SK-N-SH (cell line): ENCODE results near the gene BRINP2. TPM values are rescaled to one million over a fixed set of nuclear protein-coding genes. Genes with fewer than 3 reads are reported as not detected.

Experiments used
- CTCF ChIA-PET: fragments of 300-600, 350-600 bp; formaldehyde crosslinking; extraction: SDS; loops from one replicate; lab custom pipeline; 2021; lab: Yijun Ruan, JAX
- POLR2A ChIA-PET: fragments of 350-600 bp; sonication (Branson Sonifier 250); formaldehyde crosslinking; extraction: SDS; loops from one replicate; lab custom pipeline; 2020; ENCODE audit warnings: antibody characterized with exemption, inconsistent platforms; lab: Yijun Ruan, JAX
- DNase-seq: peaks from one replicate; pipeline ENCODE4 v3.0.0; 2012
- H2AFZ ChIP-seq: fragments of 200-600 bp; sonication (generic); 2 replicates; pipeline ENCODE4 v1.8.1; 2016; ENCODE audit warnings: antibody characterized with exemption, mild to moderate bottlenecking, low read depth
- H3F3A ChIP-seq: fragments of 200-600 bp; sonication (generic); replicated peaks from 2 replicates; pipeline ENCODE3; 2016; ENCODE audit warnings: antibody characterized with exemption, mild to moderate bottlenecking; ENCODE audit not compliant: insufficient read depth
- H3K27ac ChIP-seq, 2 experiments: fragments of 200-500 bp in 1 of 2; fragments of 200-600 bp in 1 of 2; sonication (Bioruptor generic) in 1 of 2; sonication (generic), shearing (Covaris generic) in 1 of 2; 2 replicates each; pipeline versions ENCODE4 v1.5.1 to v1.6.1; 2014 to 2016; ENCODE audit warnings: low read depth in 2 of 2, inconsistent platforms in 1 of 2, low read length in 1 of 2, mild to moderate bottlenecking in 1 of 2, mixed read lengths in 1 of 2
- H3K27me3 ChIP-seq: fragments of 200-600 bp; sonication (generic), shearing (Covaris generic); 2 replicates; pipeline ENCODE4 v1.6.1; 2016; ENCODE audit warnings: mixed run types; ENCODE audit not compliant: insufficient read depth
- H3K36me3 ChIP-seq, 2 experiments: fragments of 200-500 bp in 1 of 2; fragments of 200-600 bp in 1 of 2; sonication (Bioruptor generic) in 1 of 2; sonication (generic) in 1 of 2; replicated peaks in 1 of 2; 2 replicates each; pipeline versions ENCODE3 to v1.5.1; 2014 to 2016; ENCODE audit warnings: low read length in 1 of 2, mild to moderate bottlenecking in 1 of 2; ENCODE audit not compliant: insufficient read depth in 2 of 2, control insufficient read depth in 1 of 2
- H3K4me1 ChIP-seq, 2 experiments: fragments of 200-500 bp in 1 of 2; fragments of 200-600 bp in 1 of 2; sonication (Bioruptor generic) in 1 of 2; sonication (generic), shearing (Covaris generic) in 1 of 2; 2 replicates each; pipeline versions ENCODE4 v1.5.1 to v1.6.1; 2014 to 2016; ENCODE audit warnings: low read depth in 1 of 2, low read length in 1 of 2, mixed run types in 1 of 2; ENCODE audit not compliant: insufficient read depth in 2 of 2, control insufficient read depth in 1 of 2
- H3K4me2 ChIP-seq: fragments of 200-600 bp; sonication (generic), shearing (Covaris generic); 2 replicates; pipeline ENCODE4 v1.6.1; 2017; ENCODE audit warnings: mixed run types
- H3K4me3 ChIP-seq, 2 experiments: fragments of 200-500 bp in 1 of 2; fragments of 200-600 bp in 1 of 2; sonication (Bioruptor generic) in 1 of 2; sonication (generic), shearing (Covaris generic) in 1 of 2; 2 replicates each; pipeline versions ENCODE4 v1.5.1 to v1.8.1; 2014 to 2016; ENCODE audit warnings: low read depth in 2 of 2, inconsistent platforms in 1 of 2, low read length in 1 of 2, mild to moderate bottlenecking in 1 of 2, mixed read lengths in 1 of 2, moderate library complexity in 1 of 2
- H3K79me2 ChIP-seq: fragments of 200-600 bp; sonication (generic); 2 replicates; pipeline ENCODE4 v1.8.1; 2017; ENCODE audit warnings: mild to moderate bottlenecking; ENCODE audit not compliant: insufficient read depth
- H3K9ac ChIP-seq: fragments of 200-600 bp; sonication (generic); 2 replicates; pipeline ENCODE4 v1.6.1; 2017; ENCODE audit warnings: mixed run types
- H3K9me2 ChIP-seq: fragments of 200-600 bp; sonication (generic); 2 replicates; pipeline ENCODE4 v1.6.1; 2017; ENCODE audit warnings: mixed run types
- H3K9me3 ChIP-seq: fragments of 200-600 bp; sonication (generic); 2 replicates; pipeline ENCODE4 v1.6.1; 2017; ENCODE audit warnings: mixed run types, mild to moderate bottlenecking, moderate library complexity
- H4K20me1 ChIP-seq: fragments of 200-600 bp; sonication (generic); 2 replicates; pipeline ENCODE4 v1.6.1; 2017; ENCODE audit warnings: mild to moderate bottlenecking, mixed run types; ENCODE audit not compliant: insufficient read depth
- CHD2 ChIP-seq: fragments of 150-350 bp; IDR thresholded peaks from 2 replicates; pipeline ENCODE4 v1.6.1; 2018; ENCODE audit warnings: low read length; ENCODE audit not compliant: partially characterized antibody
- FOSL2 ChIP-seq: IDR thresholded peaks from 2 replicates; pipeline ENCODE4 v1.4.0; 2012; ENCODE audit warnings: low read depth, mild to moderate bottlenecking, moderate library complexity, borderline replicate concordance
- FOXJ3 ChIP-seq: sonication (generic); formaldehyde crosslinking; IDR thresholded peaks from 2 replicates; pipeline ENCODE4 v1.5.1; 2020; ENCODE audit warnings: mild to moderate bottlenecking, missing genetic modification reagents
- GABPA ChIP-seq: IDR thresholded peaks from 2 replicates; pipeline ENCODE4 v1.4.0; 2012; ENCODE audit warnings: low read depth, mild to moderate bottlenecking
- MEF2A ChIP-seq: IDR thresholded peaks from 2 replicates; pipeline ENCODE4 v1.4.0; 2012; ENCODE audit warnings: low read depth, borderline replicate concordance
- MXI1 ChIP-seq: IDR thresholded peaks from 2 replicates; pipeline ENCODE4 v1.6.1; 2012; ENCODE audit warnings: mild to moderate bottlenecking, low read depth, low read length, improper control_type of control experiment
- NFIC ChIP-seq: IDR thresholded peaks from 2 replicates; pipeline ENCODE4 v1.4.0; 2012; ENCODE audit warnings: borderline replicate concordance
- NRF1 ChIP-seq: IDR thresholded peaks from 2 replicates; pipeline ENCODE4 v1.6.1; 2012; ENCODE audit warnings: low read depth, mild to moderate bottlenecking, low read length
- RFX5 ChIP-seq: IDR thresholded peaks from 2 replicates; pipeline ENCODE4 v1.6.1; 2012; ENCODE audit warnings: mild to moderate bottlenecking, improper control_type of control experiment, low read length
- WGBS: methylation state at CpG from one replicate; pipeline ENCODE4 v1.1.6; 2017; ENCODE audit warnings: low lambda C conversion rate; 5-methylcytosine and 5-hydroxymethylcytosine counted together
- polyA plus RNA-seq, 3 experiments: library from polyadenylated mRNA; depleted of rRNA; stranded (reverse); fragments of >200 nt; gene quantifications; 2 replicates each; pipeline ENCODE4 v1.2.3, GENCODE V29; 2012
- TF ChIP-seq, protein P1 (sequence below): IDR thresholded peaks from 2 replicates; pipeline ENCODE4; 2012
- TF ChIP-seq, protein P2 (sequence below): IDR thresholded peaks from 2 replicates; pipeline ENCODE4 v1.4.0; 2012; ENCODE audit warnings: low read depth, borderline replicate concordance
- TF ChIP-seq, protein P3 (sequence below): IDR thresholded peaks from 2 replicates; pipeline ENCODE4 v1.6.1; 2012; ENCODE audit warnings: mild to moderate bottlenecking, low read depth, low read length, moderate library complexity

Gene BRINP2
- polyA plus RNA-seq, 1 of the 3 experiments (the other 2 are of a cell fraction): 0.12 TPM

DNA sequence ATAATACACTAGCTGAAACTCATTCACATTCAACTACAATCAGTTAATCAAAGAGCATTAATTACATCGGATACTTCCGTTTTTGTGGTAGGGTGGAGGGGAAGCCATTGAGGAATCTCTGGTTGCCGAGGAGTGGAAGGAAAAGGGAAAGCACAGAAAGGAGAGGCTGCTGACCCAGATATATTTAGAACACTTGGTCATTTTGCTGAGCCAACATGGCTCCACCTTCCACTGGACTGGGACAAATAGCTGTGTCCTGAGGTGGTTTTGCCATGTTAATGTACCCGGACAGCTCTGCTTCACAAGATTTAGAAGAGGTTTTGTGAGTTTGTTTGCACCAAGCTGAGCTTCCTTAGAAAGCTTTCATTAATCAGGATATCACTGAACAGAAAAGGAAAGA is 32.4 kb upstream of the BRINP2 start:
- no peak for DNase-seq
- CTCF ChIA-PET: interaction anchor here (0.9 to 2.9 kb wide), 4 partner anchors 9 to 24 kb away, joined by 3 to 6 read pairs (median 4); no protein-coding TSS in a partner anchor
- H3K27ac ChIP-seq: no peak overlapping the region
- H3K4me3 ChIP-seq: no peak overlapping the region
- WGBS: 52% methylated on average over 4 of the region's 4 CpGs
- H3F3A ChIP-seq: no peaks in the 10 kb centered on the region
- H3K4me2 ChIP-seq: no peak overlapping the region
- no peaks in the 10 kb centered on the region for H3K36me3 ChIP-seq
- H4K20me1 ChIP-seq: no peaks in the 10 kb centered on the region
- POLR2A ChIA-PET: no interaction called here
- no peaks in the 10 kb centered on the region for H3K79me2 ChIP-seq
- no peaks in the 10 kb centered on the region for H3K9me2 ChIP-seq
- H2AFZ ChIP-seq: no peak overlapping the region
- H3K9ac ChIP-seq: no peak overlapping the region
- no peaks in the 10 kb centered on the region for H3K9me3 ChIP-seq
- no peaks in the 10 kb centered on the region for H3K27me3 ChIP-seq
- peaks cover 0 to 12% of the 10 kb centered on the region in 2 experiments; a peak in 1 of 4 replicates for H3K4me1 ChIP-seq
- TF ChIP-seq FOXJ3 (CRISPR knock-in tag) (no peak), NRF1 (no peak), NFIC (no peak), CHD2 (no peak), GABPA (no peak), FOSL2 (no peak), RFX5 (no peak), MXI1 (no peak), MEF2A (no peak)
- TF ChIP-seq, protein P1, sequence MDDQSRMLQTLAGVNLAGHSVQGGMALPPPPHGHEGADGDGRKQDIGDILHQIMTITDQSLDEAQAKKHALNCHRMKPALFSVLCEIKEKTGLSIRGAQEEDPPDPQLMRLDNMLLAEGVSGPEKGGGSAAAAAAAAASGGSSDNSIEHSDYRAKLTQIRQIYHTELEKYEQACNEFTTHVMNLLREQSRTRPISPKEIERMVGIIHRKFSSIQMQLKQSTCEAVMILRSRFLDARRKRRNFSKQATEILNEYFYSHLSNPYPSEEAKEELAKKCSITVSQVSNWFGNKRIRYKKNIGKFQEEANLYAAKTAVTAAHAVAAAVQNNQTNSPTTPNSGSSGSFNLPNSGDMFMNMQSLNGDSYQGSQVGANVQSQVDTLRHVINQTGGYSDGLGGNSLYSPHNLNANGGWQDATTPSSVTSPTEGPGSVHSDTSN: no peak
- TF ChIP-seq, protein P2, sequence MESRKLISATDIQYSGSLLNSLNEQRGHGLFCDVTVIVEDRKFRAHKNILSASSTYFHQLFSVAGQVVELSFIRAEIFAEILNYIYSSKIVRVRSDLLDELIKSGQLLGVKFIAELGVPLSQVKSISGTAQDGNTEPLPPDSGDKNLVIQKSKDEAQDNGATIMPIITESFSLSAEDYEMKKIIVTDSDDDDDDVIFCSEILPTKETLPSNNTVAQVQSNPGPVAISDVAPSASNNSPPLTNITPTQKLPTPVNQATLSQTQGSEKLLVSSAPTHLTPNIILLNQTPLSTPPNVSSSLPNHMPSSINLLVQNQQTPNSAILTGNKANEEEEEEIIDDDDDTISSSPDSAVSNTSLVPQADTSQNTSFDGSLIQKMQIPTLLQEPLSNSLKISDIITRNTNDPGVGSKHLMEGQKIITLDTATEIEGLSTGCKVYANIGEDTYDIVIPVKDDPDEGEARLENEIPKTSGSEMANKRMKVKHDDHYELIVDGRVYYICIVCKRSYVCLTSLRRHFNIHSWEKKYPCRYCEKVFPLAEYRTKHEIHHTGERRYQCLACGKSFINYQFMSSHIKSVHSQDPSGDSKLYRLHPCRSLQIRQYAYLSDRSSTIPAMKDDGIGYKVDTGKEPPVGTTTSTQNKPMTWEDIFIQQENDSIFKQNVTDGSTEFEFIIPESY: no peak

DNA sequence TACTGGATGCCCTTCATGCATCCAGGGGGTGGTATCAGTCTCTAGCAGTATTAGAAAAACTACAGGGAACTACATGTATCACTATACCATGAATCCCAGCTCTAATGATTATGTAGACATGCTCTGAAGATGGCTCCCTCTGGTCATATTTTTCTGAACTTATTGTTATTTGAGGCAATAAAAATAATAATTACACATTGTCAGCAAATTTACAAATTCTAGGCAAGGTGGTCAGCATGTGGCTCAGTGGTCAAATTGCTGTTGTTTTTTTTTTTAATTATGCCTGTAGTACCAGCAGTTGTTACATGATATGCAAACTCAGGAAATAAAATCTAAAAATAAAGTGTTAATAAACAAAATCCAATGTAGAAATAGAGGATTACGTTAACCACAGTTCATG is 28.7 kb upstream of the BRINP2 start:
- ChIA-PET POLR2A (no interaction called here), CTCF (interaction anchor here (1.0 to 1.2 kb wide), 2 partner anchors 10 to 18 kb away, joined by 3 read pairs; no protein-coding TSS in a partner anchor)
- TF ChIP-seq, protein P3, sequence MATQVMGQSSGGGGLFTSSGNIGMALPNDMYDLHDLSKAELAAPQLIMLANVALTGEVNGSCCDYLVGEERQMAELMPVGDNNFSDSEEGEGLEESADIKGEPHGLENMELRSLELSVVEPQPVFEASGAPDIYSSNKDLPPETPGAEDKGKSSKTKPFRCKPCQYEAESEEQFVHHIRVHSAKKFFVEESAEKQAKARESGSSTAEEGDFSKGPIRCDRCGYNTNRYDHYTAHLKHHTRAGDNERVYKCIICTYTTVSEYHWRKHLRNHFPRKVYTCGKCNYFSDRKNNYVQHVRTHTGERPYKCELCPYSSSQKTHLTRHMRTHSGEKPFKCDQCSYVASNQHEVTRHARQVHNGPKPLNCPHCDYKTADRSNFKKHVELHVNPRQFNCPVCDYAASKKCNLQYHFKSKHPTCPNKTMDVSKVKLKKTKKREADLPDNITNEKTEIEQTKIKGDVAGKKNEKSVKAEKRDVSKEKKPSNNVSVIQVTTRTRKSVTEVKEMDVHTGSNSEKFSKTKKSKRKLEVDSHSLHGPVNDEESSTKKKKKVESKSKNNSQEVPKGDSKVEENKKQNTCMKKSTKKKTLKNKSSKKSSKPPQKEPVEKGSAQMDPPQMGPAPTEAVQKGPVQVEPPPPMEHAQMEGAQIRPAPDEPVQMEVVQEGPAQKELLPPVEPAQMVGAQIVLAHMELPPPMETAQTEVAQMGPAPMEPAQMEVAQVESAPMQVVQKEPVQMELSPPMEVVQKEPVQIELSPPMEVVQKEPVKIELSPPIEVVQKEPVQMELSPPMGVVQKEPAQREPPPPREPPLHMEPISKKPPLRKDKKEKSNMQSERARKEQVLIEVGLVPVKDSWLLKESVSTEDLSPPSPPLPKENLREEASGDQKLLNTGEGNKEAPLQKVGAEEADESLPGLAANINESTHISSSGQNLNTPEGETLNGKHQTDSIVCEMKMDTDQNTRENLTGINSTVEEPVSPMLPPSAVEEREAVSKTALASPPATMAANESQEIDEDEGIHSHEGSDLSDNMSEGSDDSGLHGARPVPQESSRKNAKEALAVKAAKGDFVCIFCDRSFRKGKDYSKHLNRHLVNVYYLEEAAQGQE: no peak
- H4K20me1 ChIP-seq: no peaks in the 10 kb centered on the region
- H3K9ac ChIP-seq: no peak overlapping the region
- no peak for DNase-seq
- no peak overlapping the region for H2AFZ ChIP-seq
- no peaks in the 10 kb centered on the region for H3F3A ChIP-seq
- H3K36me3 ChIP-seq: no peaks in the 10 kb centered on the region
- H3K4me2 ChIP-seq: no peak overlapping the region
- H3K27ac ChIP-seq: no peak overlapping the region
- no peaks in the 10 kb centered on the region for H3K9me3 ChIP-seq
- H3K9me2 ChIP-seq: no peaks in the 10 kb centered on the region
- H3K4me1 ChIP-seq: peaks cover 0 to 5% of the 10 kb centered on the region in 2 experiments; a peak in 2 of 4 replicates
- no peaks in the 10 kb centered on the region for H3K79me2 ChIP-seq
- WGBS: 20% methylated on average over 1 of the region's 1 CpG
- H3K4me3 ChIP-seq: no peak overlapping the region
- H3K27me3 ChIP-seq: no peaks in the 10 kb centered on the region
